Measurements from ENCODE around the gene CBLL1. TPM values are rescaled to one million over a fixed set of nuclear protein-coding genes. Genes with fewer than 3 reads are reported as not detected.

The CBLL1 gene
- polyA plus RNA-seq, 1 experiment = 12.2 TPM

GRCh38 chr7:107758667-107759066 lies 14.7 kb downstream of the CBLL1 start:
- no peak for DNase-seq (ENCODE audit: low read depth)
- Histone ChIP-seq H3K4me3 (ENCODE audit: low read depth, low read length) (no peak overlapping the region), H3K27me3 (ENCODE audit: control insufficient read depth, insufficient read depth, low read length) (no peaks in the 10 kb centered on the region), H3K36me3 (ENCODE audit: control insufficient read depth, insufficient read depth, low read length) (peaks cover 12% of the 10 kb centered on the region)
- ChIA-PET POLR2A (no interaction called here), CTCF (interaction anchor here (1.0 kb wide), 1 partner anchor 116 kb away, joined by 3 read pairs; no protein-coding TSS in a partner anchor)
- no peak for TF ChIP-seq CTCF (IDR thresholded peaks at IDR 0.05; ENCODE audit: insufficient read depth, low read depth, low read length)

GRCh38 chr7:107767391-107767790 lies 23.4 kb downstream of the CBLL1 start:
- TF ChIP-seq CTCF (IDR thresholded peaks at IDR 0.05; ENCODE audit: insufficient read depth, low read depth, low read length) = no peak
- POLR2A ChIA-PET = no interaction called here
- H3K4me3 ChIP-seq (ENCODE audit: low read depth, low read length) = no peak overlapping the region
- H3K27me3 ChIP-seq (ENCODE audit: control insufficient read depth, insufficient read depth, low read length) = no peaks in the 10 kb centered on the region
- CTCF ChIA-PET = interaction anchor here (0.6 kb wide), 1 partner anchor 95 kb away, joined by 4 read pairs; no protein-coding TSS in a partner anchor
- H3K36me3 ChIP-seq (ENCODE audit: control insufficient read depth, insufficient read depth, low read length) = no peaks in the 10 kb centered on the region
- DNase-seq (ENCODE audit: low read depth) = no peak

GRCh38 chr7:107768263-107768662 lies 24.3 kb downstream of the CBLL1 start:
- no peaks in the 10 kb centered on the region for H3K36me3 ChIP-seq (ENCODE audit: control insufficient read depth, insufficient read depth, low read length)
- DNase-seq (ENCODE audit: low read depth) = no peak
- no peak overlapping the region for H3K4me3 ChIP-seq (ENCODE audit: low read depth, low read length)
- CTCF ChIA-PET = interaction anchor here (0.6 kb wide), 1 partner anchor 94 kb away, joined by 4 read pairs; no protein-coding TSS in a partner anchor
- POLR2A ChIA-PET = no interaction called here
- no peak for TF ChIP-seq CTCF (IDR thresholded peaks at IDR 0.05; ENCODE audit: insufficient read depth, low read depth, low read length)
- H3K27me3 ChIP-seq (ENCODE audit: control insufficient read depth, insufficient read depth, low read length) = no peaks in the 10 kb centered on the region

- no peak for DNase-seq (ENCODE audit: low read depth)
- ChIA-PET POLR2A (no interaction called here), CTCF (interaction anchor here (1.2 kb wide), 1 partner anchor 15 kb away, joined by 4 read pairs; no protein-coding TSS in a partner anchor)
- Histone ChIP-seq H3K27me3 (ENCODE audit: control insufficient read depth, insufficient read depth, low read length) (no peaks in the 10 kb centered on the region), H3K4me3 (ENCODE audit: low read depth, low read length) (no peak overlapping the region), H3K36me3 (ENCODE audit: control insufficient read depth, insufficient read depth, low read length) (no peaks in the 10 kb centered on the region)
- TF ChIP-seq CTCF (IDR thresholded peaks at IDR 0.05; ENCODE audit: insufficient read depth, low read depth, low read length) = no peak
Measured at GRCh38 chr7:107773027-107773426, 29.1 kb downstream of the CBLL1 start.

- H3K27me3 ChIP-seq (ENCODE audit: control insufficient read depth, insufficient read depth, low read length) = no peaks in the 10 kb centered on the region
- TF ChIP-seq CTCF (IDR thresholded peaks at IDR 0.05; ENCODE audit: insufficient read depth, low read depth, low read length) = no peak
- DNase-seq (ENCODE audit: low read depth) = no peak
- H3K36me3 ChIP-seq (ENCODE audit: control insufficient read depth, insufficient read depth, low read length) = no peaks in the 10 kb centered on the region
- CTCF ChIA-PET = no interaction called here
- no peak overlapping the region for H3K4me3 ChIP-seq (ENCODE audit: low read depth, low read length)
- POLR2A ChIA-PET = no interaction called here
Measured at GRCh38 chr7:107777702-107778101, 33.8 kb downstream of the CBLL1 start.
